ENCODE results near the gene ZNF786. TPM values are rescaled to one million over a fixed set of nuclear protein-coding genes. Genes with fewer than 3 reads are reported as not detected.

The ZNF786 gene
- total and polyA plus RNA-seq, 2 donors (not counting 1 experiment from before 2014, with no cell fraction given), result 1.8 to 4.6 TPM

- Histone ChIP-seq H3K27me3 (ENCODE audit: control insufficient read depth, insufficient read depth, low read length) (no peaks in the 10 kb centered on the region), H3K4me1 (ENCODE audit: control insufficient read depth, extremely low read depth, insufficient read depth, low read length) (no peaks in the 10 kb centered on the region), H3K9me3 (ENCODE audit: control insufficient read depth, insufficient read depth, low read depth, low read length) (no peaks in the 10 kb centered on the region), H3K27ac (ENCODE audit: insufficient read depth, low read length) (no peak overlapping the region), H3K9ac (ENCODE audit: insufficient read depth, low read length) (no peak overlapping the region), H4K20me1 (ENCODE audit: control insufficient read depth, extremely low read depth, insufficient read depth, low read length) (no peaks in the 10 kb centered on the region), H3K4me2 (ENCODE audit: extremely low read depth, insufficient read depth, low read length) (no peak overlapping the region), H3K79me2 (ENCODE audit: control insufficient read depth, insufficient read depth, low read length) (no peaks in the 10 kb centered on the region), H3K36me3 (ENCODE audit: control insufficient read depth, insufficient read depth, low read length) (peaks cover 10% of the 10 kb centered on the region), H2AFZ (ENCODE audit: low read length) (no peak overlapping the region), H3K4me3 (replicated peaks in 1 of 4; ENCODE audit: control extremely low read depth in 1 of 4, insufficient read depth in 1 of 4, low read depth in 3 of 4, low read length in 4 of 4) (no peak overlapping the region)
- no peak for DNase-seq (ENCODE audit: low read depth in 2 of 2)
- no peak for TF ChIP-seq EZH2 (IDR thresholded peaks at IDR 0.05; ENCODE audit: low read length, missing control alignments)
- no peak for TF ChIP-seq CTCF (conservative IDR thresholded peaks at IDR 0.05 in 1 of 2, IDR thresholded peaks at IDR 0.05 in 1 of 2; ENCODE audit: low read depth in 1 of 2, low read length in 2 of 2)
Observed at GRCh38 chr7:149071182-149071635, 19.3 kb downstream of the ZNF786 start.

GRCh38 chr7:149070372-149071125 lies 20.0 kb downstream of the ZNF786 start:
- Histone ChIP-seq H3K36me3 (ENCODE audit: control insufficient read depth, insufficient read depth, low read length) (peaks cover 10% of the 10 kb centered on the region), H3K27me3 (ENCODE audit: control insufficient read depth, insufficient read depth, low read length) (no peaks in the 10 kb centered on the region), H3K4me3 (replicated peaks in 1 of 4; ENCODE audit: control extremely low read depth in 1 of 4, insufficient read depth in 1 of 4, low read depth in 3 of 4, low read length in 4 of 4) (no peak overlapping the region), H3K79me2 (ENCODE audit: control insufficient read depth, insufficient read depth, low read length) (no peaks in the 10 kb centered on the region), H3K9me3 (ENCODE audit: control insufficient read depth, insufficient read depth, low read depth, low read length) (no peaks in the 10 kb centered on the region), H3K9ac (ENCODE audit: insufficient read depth, low read length) (no peak overlapping the region), H3K27ac (ENCODE audit: insufficient read depth, low read length) (no peak overlapping the region), H3K4me1 (ENCODE audit: control insufficient read depth, extremely low read depth, insufficient read depth, low read length) (no peaks in the 10 kb centered on the region), H4K20me1 (ENCODE audit: control insufficient read depth, extremely low read depth, insufficient read depth, low read length) (no peaks in the 10 kb centered on the region), H3K4me2 (ENCODE audit: extremely low read depth, insufficient read depth, low read length) (no peak overlapping the region), H2AFZ (ENCODE audit: low read length) (no peak overlapping the region)
- no peak for DNase-seq (ENCODE audit: low read depth in 2 of 2)
- TF ChIP-seq CTCF (conservative IDR thresholded peaks at IDR 0.05 in 1 of 2, IDR thresholded peaks at IDR 0.05 in 1 of 2; ENCODE audit: low read depth in 1 of 2, low read length in 2 of 2) (no peak), EZH2 (IDR thresholded peaks at IDR 0.05; ENCODE audit: low read length, missing control alignments) (no peak)

- TF ChIP-seq CTCF (conservative IDR thresholded peaks at IDR 0.05 in 1 of 2, IDR thresholded peaks at IDR 0.05 in 1 of 2; ENCODE audit: low read depth in 1 of 2, low read length in 2 of 2) (no peak), EZH2 (IDR thresholded peaks at IDR 0.05; ENCODE audit: low read length, missing control alignments) (no peak)
- no peak overlapping the region for H3K9ac ChIP-seq (ENCODE audit: insufficient read depth, low read length)
- H3K27ac ChIP-seq (ENCODE audit: insufficient read depth, low read length), result no peak overlapping the region
- no peaks in the 10 kb centered on the region for H3K79me2 ChIP-seq (ENCODE audit: control insufficient read depth, insufficient read depth, low read length)
- no peaks in the 10 kb centered on the region for H4K20me1 ChIP-seq (ENCODE audit: control insufficient read depth, extremely low read depth, insufficient read depth, low read length)
- H3K36me3 ChIP-seq (ENCODE audit: control insufficient read depth, insufficient read depth, low read length), result peaks cover 10% of the 10 kb centered on the region
- no peak overlapping the region for H3K4me2 ChIP-seq (ENCODE audit: extremely low read depth, insufficient read depth, low read length)
- no peaks in the 10 kb centered on the region for H3K27me3 ChIP-seq (ENCODE audit: control insufficient read depth, insufficient read depth, low read length)
- no peaks in the 10 kb centered on the region for H3K9me3 ChIP-seq (ENCODE audit: control insufficient read depth, insufficient read depth, low read depth, low read length)
- no peak overlapping the region for H3K4me3 ChIP-seq (replicated peaks in 1 of 4; ENCODE audit: control extremely low read depth in 1 of 4, insufficient read depth in 1 of 4, low read depth in 3 of 4, low read length in 4 of 4)
- no peak for DNase-seq (ENCODE audit: low read depth in 2 of 2)
- no peak overlapping the region for H2AFZ ChIP-seq (ENCODE audit: low read length)
- no peaks in the 10 kb centered on the region for H3K4me1 ChIP-seq (ENCODE audit: control insufficient read depth, extremely low read depth, insufficient read depth, low read length)
Observed at GRCh38 chr7:149067869-149068268, 22.6 kb downstream of the ZNF786 start.
